ENCODE results near the gene FMNL1. TPM values are rescaled to one million over a fixed set of nuclear protein-coding genes. Genes with fewer than 3 reads are reported as not detected.

Gene FMNL1
- total and polyA plus RNA-seq, 7 donors = 8.9 to 35.5 (median 11.0) TPM

DNA sequence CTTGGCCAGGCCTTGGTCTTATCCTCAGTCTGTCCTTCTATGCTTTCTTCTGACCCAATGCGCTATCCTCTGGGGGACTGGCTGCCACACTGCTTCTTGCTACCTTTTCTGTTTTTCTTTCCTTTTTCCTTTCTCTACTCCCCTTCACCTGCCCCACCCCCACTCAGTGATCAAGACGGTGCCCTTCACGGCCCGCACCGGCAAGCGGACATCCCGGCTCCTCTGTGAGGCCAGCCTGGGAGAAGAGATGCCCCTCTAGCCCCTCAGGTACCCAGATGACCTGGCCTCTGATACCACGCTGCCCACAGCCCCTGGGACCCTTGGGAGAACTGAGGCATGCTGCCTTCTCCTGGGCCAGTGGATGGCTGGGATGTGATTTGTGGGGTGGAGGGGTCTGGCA lies 24.7 kb downstream of the FMNL1 start:
- TF ChIP-seq EP300 (IDR thresholded peaks at IDR 0.05) (no peak), POLR2A (IDR thresholded peaks at IDR 0.05) (no peak), POLR2AphosphoS5 (IDR thresholded peaks at IDR 0.05) (no peak)
- TF ChIP-seq, protein P1, sequence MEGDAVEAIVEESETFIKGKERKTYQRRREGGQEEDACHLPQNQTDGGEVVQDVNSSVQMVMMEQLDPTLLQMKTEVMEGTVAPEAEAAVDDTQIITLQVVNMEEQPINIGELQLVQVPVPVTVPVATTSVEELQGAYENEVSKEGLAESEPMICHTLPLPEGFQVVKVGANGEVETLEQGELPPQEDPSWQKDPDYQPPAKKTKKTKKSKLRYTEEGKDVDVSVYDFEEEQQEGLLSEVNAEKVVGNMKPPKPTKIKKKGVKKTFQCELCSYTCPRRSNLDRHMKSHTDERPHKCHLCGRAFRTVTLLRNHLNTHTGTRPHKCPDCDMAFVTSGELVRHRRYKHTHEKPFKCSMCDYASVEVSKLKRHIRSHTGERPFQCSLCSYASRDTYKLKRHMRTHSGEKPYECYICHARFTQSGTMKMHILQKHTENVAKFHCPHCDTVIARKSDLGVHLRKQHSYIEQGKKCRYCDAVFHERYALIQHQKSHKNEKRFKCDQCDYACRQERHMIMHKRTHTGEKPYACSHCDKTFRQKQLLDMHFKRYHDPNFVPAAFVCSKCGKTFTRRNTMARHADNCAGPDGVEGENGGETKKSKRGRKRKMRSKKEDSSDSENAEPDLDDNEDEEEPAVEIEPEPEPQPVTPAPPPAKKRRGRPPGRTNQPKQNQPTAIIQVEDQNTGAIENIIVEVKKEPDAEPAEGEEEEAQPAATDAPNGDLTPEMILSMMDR (IDR thresholded peaks at IDR 0.05) = no peak
- no peak for DNase-seq
- WGBS, 2 donors = 84 to 87% methylated on average over 8 of the region's 8 CpGs
- intact Hi-C loops (cut with DNase I) = no loop called here
- Histone ChIP-seq H3K9me3 (no peaks in the 10 kb centered on the region), H3K4me3 (peak overlapping the region in 1 of 4 donors; percentile 57), H3K4me1 (peaks cover 0 to 26% (median 24%) of the 10 kb centered on the region in 4 donors), H3K27ac (no peak overlapping the region), H3K36me3 (no peaks in the 10 kb centered on the region), H3K27me3 (peaks cover 1 to 11% (median 5%) of the 10 kb centered on the region in 3 donors)

DNA sequence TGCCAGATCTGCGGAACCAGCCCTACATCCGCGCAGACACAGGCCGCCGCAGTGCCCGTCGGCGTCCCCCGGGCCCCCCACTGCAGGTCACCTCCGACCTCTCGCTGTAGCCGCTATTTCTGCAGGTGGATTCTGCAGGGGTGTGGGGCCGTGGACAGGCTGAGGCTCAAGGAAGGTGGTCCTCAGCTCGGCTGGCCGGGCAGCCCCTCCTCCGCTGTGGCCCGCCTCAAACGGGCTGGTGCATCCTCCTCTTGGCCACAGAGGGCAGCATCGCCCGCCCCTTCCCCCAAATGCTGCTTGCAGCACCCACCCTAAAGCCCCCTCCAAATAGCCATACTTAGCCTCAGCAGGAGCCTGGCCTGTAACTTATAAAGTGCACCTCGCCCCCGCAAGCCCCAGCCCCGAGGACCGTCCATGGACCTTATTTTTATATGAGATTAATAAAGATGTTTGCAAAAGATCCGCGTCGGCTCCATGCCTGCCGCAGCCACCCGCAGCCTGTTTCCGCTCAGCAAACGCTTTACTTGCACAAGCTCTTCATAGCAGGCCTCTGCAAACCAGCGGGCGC lies 25.3 kb downstream of the FMNL1 start:
- H3K9me3 ChIP-seq = no peaks in the 10 kb centered on the region
- H3K27me3 ChIP-seq = peaks cover 0 to 5% (median 0%) of the 10 kb centered on the region in 3 donors
- H3K4me1 ChIP-seq = peaks cover 0 to 21% (median 19%) of the 10 kb centered on the region in 4 donors
- peak overlapping the region; percentile 45 to 55 (median 50) for H3K27ac ChIP-seq
- H3K36me3 ChIP-seq = no peaks in the 10 kb centered on the region
- intact Hi-C loops (cut with DNase I) = no loop called here
- no peak for DNase-seq
- TF ChIP-seq POLR2AphosphoS5 (IDR thresholded peaks at IDR 0.05) = no peak
- TF ChIP-seq, protein P1 (IDR thresholded peaks at IDR 0.05) = peak; percentile 12 to 41 (median 32)
- no peak for TF ChIP-seq EP300 (IDR thresholded peaks at IDR 0.05)
- WGBS, 2 donors = 21 to 27% methylated on average over 33 of the region's 33 CpGs
- H3K4me3 ChIP-seq = peak overlapping the region; percentile 27 to 57 (median 50)

DNA sequence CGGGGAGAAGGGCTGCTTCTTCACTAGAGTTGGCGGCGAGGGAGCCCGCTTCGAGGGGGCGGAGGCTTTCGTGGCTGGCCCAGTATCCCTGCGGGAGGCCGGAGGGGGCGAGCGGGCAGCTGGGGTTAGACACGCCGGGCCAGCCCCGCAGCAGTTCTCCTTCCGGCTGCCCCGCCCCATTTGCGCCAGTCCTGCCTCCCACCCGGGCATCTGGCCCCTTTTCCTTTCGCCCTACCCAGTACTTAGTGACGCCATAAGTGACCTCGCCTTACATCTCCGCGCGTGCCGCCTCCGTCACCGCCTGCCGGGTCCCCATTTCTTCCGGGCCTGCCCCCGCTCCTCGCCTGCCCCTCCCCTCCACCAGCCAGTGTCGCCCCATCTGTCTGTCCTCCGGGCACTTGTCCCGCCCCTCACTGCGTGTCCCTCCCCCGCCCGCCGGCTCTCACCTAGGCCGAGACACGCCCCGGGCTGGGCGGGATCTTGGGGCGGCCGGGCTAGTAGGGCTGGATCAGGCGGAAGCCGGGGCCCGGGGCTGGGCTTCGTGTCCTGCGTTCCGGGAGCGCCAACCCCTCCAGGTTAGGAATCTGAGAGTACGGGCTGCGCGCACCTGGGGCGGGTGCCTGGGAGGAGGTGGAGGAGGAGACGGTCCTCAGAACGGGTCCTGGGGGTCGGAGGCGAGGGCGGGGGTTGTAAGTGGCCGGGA lies 25.9 kb downstream of the FMNL1 start:
- 0 to 1% methylated on average over 61 of the region's 61 CpGs for WGBS, 2 donors
- Histone ChIP-seq H3K36me3 (no peaks in the 10 kb centered on the region), H3K4me3 (peak overlapping the region; percentile 27 to 57 (median 50)), H3K27me3 (no peaks in the 10 kb centered on the region), H3K4me1 (peaks cover 0 to 21% (median 19%) of the 10 kb centered on the region in 4 donors), H3K9me3 (no peaks in the 10 kb centered on the region), H3K27ac (peak overlapping the region; percentile 45 to 55 (median 50))
- TF ChIP-seq EP300 (IDR thresholded peaks at IDR 0.05) (no peak), POLR2AphosphoS5 (IDR thresholded peaks at IDR 0.05) (peak in 2 of 4 donors; percentile 16 to 22), POLR2A (IDR thresholded peaks at IDR 0.05) (peak in 1 of 2 donors; percentile 52)
- TF ChIP-seq, protein P1 (IDR thresholded peaks at IDR 0.05) = no peak
- peak; percentile 90 for DNase-seq
- intact Hi-C loops (cut with DNase I) = no loop called here

DNA sequence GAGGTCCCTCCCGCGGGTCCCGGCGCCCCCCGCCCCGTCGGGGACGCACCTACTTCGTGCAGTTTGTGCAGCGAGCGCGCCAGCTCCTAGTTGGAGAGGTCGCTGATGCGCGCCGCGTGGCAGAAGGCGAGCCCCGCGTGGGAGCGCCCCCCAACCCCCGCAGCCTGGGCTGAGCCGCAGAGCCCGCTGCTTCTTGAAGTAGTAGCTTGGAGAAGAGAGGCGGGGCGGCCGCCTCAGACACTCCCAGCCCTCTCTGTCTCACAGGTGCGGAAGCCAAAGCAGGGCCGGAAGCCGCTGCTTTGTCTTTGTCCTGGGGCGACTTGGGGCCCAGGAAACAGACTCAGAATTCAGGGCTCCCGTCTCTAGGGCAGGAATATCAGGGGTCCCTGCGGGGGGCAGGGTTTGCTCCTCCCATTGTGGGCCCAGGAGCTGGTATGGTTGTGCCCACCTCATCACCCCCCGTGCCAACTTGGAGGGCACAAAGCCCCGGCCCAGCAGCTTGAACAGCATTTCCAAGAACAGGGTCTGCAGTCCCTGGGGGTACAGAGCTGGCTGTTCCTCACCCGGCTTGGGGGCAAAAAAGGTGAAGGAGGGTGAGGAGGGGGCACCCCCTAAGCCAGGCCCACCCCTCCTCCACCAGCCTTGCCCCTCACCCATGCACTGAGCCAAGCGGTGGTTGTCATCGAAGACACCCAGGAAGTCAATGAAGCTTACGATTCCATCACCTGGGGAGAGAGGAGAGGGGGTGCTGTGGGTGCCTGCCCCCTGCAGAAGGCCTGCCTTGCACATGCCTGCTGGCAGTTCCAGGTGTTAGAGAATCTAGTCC lies 26.7 kb downstream of the FMNL1 start:
- TF ChIP-seq POLR2A (IDR thresholded peaks at IDR 0.05) (no peak), POLR2AphosphoS5 (IDR thresholded peaks at IDR 0.05) (no peak), EP300 (IDR thresholded peaks at IDR 0.05) (no peak)
- TF ChIP-seq, protein P1 (IDR thresholded peaks at IDR 0.05) = no peak
- Histone ChIP-seq H3K4me1 (peaks cover 0 to 21% (median 19%) of the 10 kb centered on the region in 4 donors), H3K9me3 (no peaks in the 10 kb centered on the region), H3K27ac (peak overlapping the region; percentile 45 to 55 (median 50)), H3K27me3 (no peaks in the 10 kb centered on the region), H3K36me3 (no peaks in the 10 kb centered on the region), H3K4me3 (peak overlapping the region; percentile 27 to 57 (median 50))
- intact Hi-C loops (cut with DNase I) = no loop called here
- WGBS, 2 donors = 3 to 8% methylated on average over 39 of the region's 39 CpGs
- DNase-seq = no peak
